Naive thymus-derived CD4-positive, alpha-beta T cell (primary cell): ENCODE data around the gene S100A2. TPM values are rescaled to one million over a fixed set of nuclear protein-coding genes. Genes with fewer than 3 reads are reported as not detected.

ENCODE experiments used
- ATAC-seq: fragments of 150-1000 bp; cut with Tn5 transposase; 2 replicates; pipeline ENCODE4 v1.10.0; 2021; ENCODE audit warnings: mild to moderate bottlenecking, moderate library complexity
- CTCF ChIA-PET: fragments of 350-600 bp; sonication (Branson Sonifier 250); formaldehyde crosslinking; loops from one replicate; lab custom pipeline; 2021; ENCODE audit warnings: antibody characterized with exemption; lab: Charles Lee
- POLR2A ChIA-PET: fragments of 350-600 bp; sonication (Branson Sonifier 250); formaldehyde crosslinking; loops from one replicate; lab custom pipeline; 2021; ENCODE audit warnings: antibody characterized with exemption, inconsistent platforms; lab: Charles Lee
- DNase-seq, 9 donors: peaks; one replicate each; pipeline versions ENCODE4 v3.0.0 to v3.0.0-alpha.2; 2020 to 2022; ENCODE audit warnings: mixed read lengths in 1 of 9
- H3K27ac ChIP-seq: one replicate; pipeline ENCODE4 v1.7.0; 2013; ENCODE audit warnings: mild to moderate bottlenecking, low read depth, low read length, moderate library complexity
- H3K27me3 ChIP-seq, 2 donors: one replicate each; pipeline ENCODE4 v1.7.0; 2013; ENCODE audit warnings: low read length in 2 of 2, mild to moderate bottlenecking in 2 of 2, moderate library complexity in 2 of 2; ENCODE audit not compliant: control insufficient read depth in 2 of 2, insufficient read depth in 2 of 2
- H3K36me3 ChIP-seq, 3 experiments: 1 replicate in 2 of 3; 2 replicates in 1 of 3; pipeline ENCODE4 v1.7.0; 2013; ENCODE audit warnings: low read length in 3 of 3, mild to moderate bottlenecking in 3 of 3, moderate library complexity in 1 of 3; ENCODE audit not compliant: insufficient read depth in 3 of 3, control insufficient read depth in 2 of 3
- H3K4me1 ChIP-seq, 2 donors: one replicate each; pipeline ENCODE4 v1.7.0; 2013; ENCODE audit warnings: low read length in 2 of 2, mild to moderate bottlenecking in 2 of 2, moderate library complexity in 1 of 2; ENCODE audit not compliant: control insufficient read depth in 2 of 2, insufficient read depth in 2 of 2
- H3K4me3 ChIP-seq: 2 replicates; pipeline ENCODE4 v1.7.0; 2013; ENCODE audit warnings: mild to moderate bottlenecking, low read length
- H3K9me3 ChIP-seq, 3 experiments: 1 replicate in 2 of 3; 2 replicates in 1 of 3; pipeline ENCODE4 v1.7.0; 2013; ENCODE audit warnings: low read length in 3 of 3; ENCODE audit not compliant: control insufficient read depth in 2 of 3
- H3K27ac Mint-ChIP-seq, 9 donors: one replicate each; pipeline ENCODE4 v1.8.0; 2020 to 2022; ENCODE audit warnings: mixed read lengths in 9 of 9, mild to moderate bottlenecking in 8 of 9, moderate library complexity in 5 of 9, inconsistent platforms in 2 of 9
- H3K27me3 Mint-ChIP-seq, 5 donors: one replicate each; pipeline ENCODE4 v1.8.0; 2021 to 2022; ENCODE audit warnings: mixed read lengths in 5 of 5, mild to moderate bottlenecking in 1 of 5
- H3K36me3 Mint-ChIP-seq, 5 donors: one replicate each; pipeline ENCODE4 v1.8.0; 2020 to 2022; ENCODE audit warnings: mixed read lengths in 5 of 5, mild to moderate bottlenecking in 3 of 5, inconsistent platforms in 1 of 5
- H3K4me1 Mint-ChIP-seq, 7 donors: one replicate each; pipeline ENCODE4 v1.8.0; 2020 to 2022; ENCODE audit warnings: mixed read lengths in 7 of 7, mild to moderate bottlenecking in 3 of 7, inconsistent platforms in 1 of 7
- H3K4me3 Mint-ChIP-seq, 10 donors: one replicate each; pipeline ENCODE4 v1.8.0; 2020 to 2022; ENCODE audit warnings: mild to moderate bottlenecking in 10 of 10, mixed read lengths in 10 of 10, moderate library complexity in 6 of 10, inconsistent platforms in 2 of 10
- H3K9me3 Mint-ChIP-seq, 11 donors: one replicate each; pipeline ENCODE4 v1.8.0; 2020 to 2022; ENCODE audit warnings: mixed read lengths in 11 of 11, mild to moderate bottlenecking in 4 of 11, inconsistent platforms in 1 of 11, moderate library complexity in 1 of 11
- intact Hi-C, 2 donors: fragments of 100-400 bp; cut with micrococcal nuclease; formaldehyde crosslinking; loops; one replicate each; pipeline ENCODE4 v1.15.1; 2023
- polyA plus RNA-seq, 2 donors: library from polyadenylated mRNA; unstranded; fragments of 300-500 nt; fragmentation: Illumina TruSeq; gene quantifications; one replicate each; pipeline ENCODE4 v1.2.3, GENCODE V29; 2021
- total RNA-seq, 6 experiments: library from RNA in 5 of 6; stranded (reverse) in 5 of 6; gene quantifications; 1 replicate in 5 of 6; 2 replicates in 1 of 6; pipeline ENCODE4 v1.2.3 and lab custom pipeline; 2021 to 2026

The S100A2 gene
- total and polyA plus RNA-seq, 7 experiments from 2014 or later: 1.1 TPM; not detected in 6

DNA sequence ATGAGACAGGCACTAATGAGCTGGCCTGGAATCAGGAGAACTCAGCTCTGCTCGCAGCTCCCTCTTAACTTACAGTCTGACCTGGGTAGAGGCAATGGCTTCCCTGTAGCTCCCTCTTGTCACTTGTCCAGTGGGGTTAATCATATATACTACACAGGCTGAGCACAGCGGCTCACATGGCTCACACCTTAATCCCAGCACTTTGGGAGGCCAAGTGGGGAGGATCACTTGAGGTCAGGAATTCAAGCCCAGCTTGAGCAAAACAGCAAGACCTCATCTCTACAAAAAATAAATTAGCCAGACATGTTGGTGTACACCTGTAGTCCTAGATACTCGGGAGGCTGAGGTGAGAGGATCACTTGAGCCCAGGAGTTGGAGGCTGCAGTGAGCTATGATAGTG lies 34.0 kb downstream of the S100A2 start:
- Mint-ChIP-seq H3K27me3 (no peaks in the 10 kb centered on the region), H3K4me3 (peak overlapping the region in 4 of 10 donors; percentile 29 to 96 (median 32)), H3K36me3 (peaks cover 0 to 24% (median 0%) of the 10 kb centered on the region in 5 donors), H3K9me3 (no peaks in the 10 kb centered on the region), H3K27ac (peak overlapping the region; percentile 57 to 99 (median 94)), H3K4me1 (peaks cover 44 to 64% (median 53%) of the 10 kb centered on the region in 7 donors)
- DNase-seq: no peak
- peaks cover 0 to 3% (median 0%) of the 10 kb centered on the region in 3 experiments for H3K36me3 ChIP-seq
- POLR2A ChIA-PET: interaction anchor here (0.9 to 7.3 kb wide), 10 partner anchors 11 to 102 kb away, joined by 3 to 268 read pairs (median 8); partner anchors contain the start of genes CHTOP, S100A2, S100A4 and S100A5
- intact Hi-C loops: loop anchor here (2.0 to 10.0 kb wide), 6 partner anchors 15 to 463 kb away; partner anchors contain the start of genes CHTOP (in 1 of the 2), CREB3L4 (in 1 of the 2), ILF2 (in 1 of the 2) and RPS27 (in 1 of the 2)
- H3K4me1 ChIP-seq: peaks cover 47 to 52% of the 10 kb centered on the region in 2 donors
- H3K4me3 ChIP-seq: no peak overlapping the region
- H3K9me3 ChIP-seq: no peaks in the 10 kb centered on the region
- no peaks in the 10 kb centered on the region for H3K27me3 ChIP-seq
- no peak for ATAC-seq
- CTCF ChIA-PET: interaction anchor here (0.6 to 6.1 kb wide), 14 partner anchors 9 to 179 kb away, joined by 3 to 139 read pairs (median 4); partner anchors contain the start of genes S100A2, S100A4 and S100A5
- peak overlapping the region; percentile 30 for H3K27ac ChIP-seq

- POLR2A ChIA-PET: interaction anchor here (1.1 to 1.4 kb wide), 2 partner anchors 8 to 13 kb away, joined by 3 read pairs; partner anchors contain the start of genes S100A5 and S100A6
- intact Hi-C loops: no loop called here
- no peaks in the 10 kb centered on the region for H3K36me3 ChIP-seq
- Mint-ChIP-seq H3K4me3 (no peak overlapping the region), H3K4me1 (peaks cover 14 to 31% (median 20%) of the 10 kb centered on the region in 7 donors), H3K36me3 (peaks cover 0 to 6% (median 0%) of the 10 kb centered on the region in 5 donors), H3K27ac (no peak overlapping the region), H3K27me3 (no peaks in the 10 kb centered on the region), H3K9me3 (no peaks in the 10 kb centered on the region)
- no peak overlapping the region for H3K27ac ChIP-seq
- CTCF ChIA-PET: interaction anchor here (1.0 kb wide), 1 partner anchor 40 kb away, joined by 4 read pairs; no protein-coding TSS in a partner anchor
- no peaks in the 10 kb centered on the region for H3K9me3 ChIP-seq
- DNase-seq (no peak), ATAC-seq (no peak)
- H3K27me3 ChIP-seq: no peaks in the 10 kb centered on the region
- H3K4me3 ChIP-seq: no peak overlapping the region
- H3K4me1 ChIP-seq: peaks cover 15 to 20% of the 10 kb centered on the region in 2 donors
These were observed 38.0 kb downstream of the S100A2 start for GRCh38 chr1:153527683-153528040.

GRCh38 chr1:153527023-153527682 lies 38.5 kb downstream of the S100A2 start:
- Mint-ChIP-seq H3K27ac (no peak overlapping the region), H3K36me3 (peaks cover 0 to 6% (median 0%) of the 10 kb centered on the region in 5 donors), H3K9me3 (no peaks in the 10 kb centered on the region), H3K4me1 (peaks cover 9 to 31% (median 18%) of the 10 kb centered on the region in 7 donors), H3K4me3 (no peak overlapping the region), H3K27me3 (no peaks in the 10 kb centered on the region)
- Histone ChIP-seq H3K36me3 (no peaks in the 10 kb centered on the region), H3K27me3 (no peaks in the 10 kb centered on the region), H3K4me3 (no peak overlapping the region), H3K4me1 (peaks cover 10 to 15% of the 10 kb centered on the region in 2 donors), H3K9me3 (no peaks in the 10 kb centered on the region), H3K27ac (no peak overlapping the region)
- intact Hi-C loops: no loop called here
- DNase-seq (no peak), ATAC-seq (no peak)
- CTCF ChIA-PET: interaction anchor here (1.0 kb wide), 1 partner anchor 41 kb away, joined by 4 read pairs; no protein-coding TSS in a partner anchor
- POLR2A ChIA-PET: interaction anchor here (1.4 kb wide), 1 partner anchor 8 kb away, joined by 3 read pairs; the partner anchor contains the start of gene S100A6

DNA sequence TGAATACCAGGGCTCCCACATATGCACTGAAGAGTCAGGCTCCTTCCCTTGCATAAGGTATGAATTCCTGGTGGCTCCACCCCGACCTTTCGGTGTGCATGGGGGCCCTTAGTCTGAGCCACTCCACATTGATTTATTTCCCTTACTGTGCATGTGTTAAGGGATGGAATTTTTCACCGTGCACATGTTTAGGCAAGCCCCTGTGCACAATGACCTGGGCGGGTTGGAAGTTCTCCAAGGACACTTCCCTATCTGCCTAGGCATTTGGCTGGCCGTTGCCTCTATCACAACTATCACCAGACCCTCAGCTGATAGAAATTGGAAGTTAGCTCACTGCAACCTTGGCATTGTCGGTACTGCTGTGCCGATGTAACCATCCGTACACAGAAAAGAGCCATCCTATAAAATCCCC lies 39.5 kb downstream of the S100A2 start:
- intact Hi-C loops: no loop called here

GRCh38 chr1:153525088-153525728 lies 40.4 kb downstream of the S100A2 start:
- intact Hi-C loops: no loop called here
- DNase-seq: no peak
- H3K36me3 ChIP-seq: no peaks in the 10 kb centered on the region
- H3K27me3 ChIP-seq: no peaks in the 10 kb centered on the region
- H3K27me3 Mint-ChIP-seq: no peaks in the 10 kb centered on the region
- H3K9me3 Mint-ChIP-seq: no peaks in the 10 kb centered on the region
- H3K36me3 Mint-ChIP-seq: peaks cover 0 to 3% (median 0%) of the 10 kb centered on the region in 5 donors
- no peak overlapping the region for H3K4me3 Mint-ChIP-seq
- H3K4me1 Mint-ChIP-seq: peaks cover 0 to 15% (median 8%) of the 10 kb centered on the region in 7 donors
- no peaks in the 10 kb centered on the region for H3K9me3 ChIP-seq
- ChIA-PET CTCF (interaction anchor here (0.6 to 1.4 kb wide), 5 partner anchors 8 to 223 kb away, joined by 3 to 5 read pairs (median 3); no protein-coding TSS in a partner anchor), POLR2A (interaction anchor here (0.5 to 1.6 kb wide), 3 partner anchors 16 to 452 kb away, joined by 3 to 5 read pairs (median 3); partner anchors contain the start of genes JTB, S100A4 and S100A5)
- H3K4me1 ChIP-seq: no peaks in the 10 kb centered on the region
- no peak for ATAC-seq
- H3K27ac Mint-ChIP-seq: peak overlapping the region in 1 of 9 donors; percentile 33
- H3K4me3 ChIP-seq: no peak overlapping the region
- H3K27ac ChIP-seq: no peak overlapping the region

More for the DNA sequence above, 39.5 kb downstream of the S100A2 start:
- Histone ChIP-seq H3K9me3 (no peaks in the 10 kb centered on the region), H3K27ac (no peak overlapping the region), H3K4me1 (peaks cover 0 to 5% of the 10 kb centered on the region in 2 donors), H3K27me3 (no peaks in the 10 kb centered on the region), H3K4me3 (no peak overlapping the region), H3K36me3 (no peaks in the 10 kb centered on the region)
- H3K27me3 Mint-ChIP-seq: no peaks in the 10 kb centered on the region
- H3K36me3 Mint-ChIP-seq: peaks cover 0 to 6% (median 0%) of the 10 kb centered on the region in 5 donors
- ChIA-PET POLR2A (interaction anchor here (1.4 to 1.6 kb wide), 2 partner anchors 9 to 20 kb away, joined by 3 to 5 read pairs; partner anchors contain the start of genes S100A4 and S100A6), CTCF (interaction anchor here (0.6 to 1.3 kb wide), 5 partner anchors 9 to 675 kb away, joined by 3 to 4 read pairs (median 3); no protein-coding TSS in a partner anchor)
- no peak for ATAC-seq
- peak overlapping the region in 3 of 9 donors; percentile 13 to 29 (median 26) for H3K27ac Mint-ChIP-seq
- DNase-seq: no peak
- H3K4me1 Mint-ChIP-seq: peaks cover 2 to 20% (median 9%) of the 10 kb centered on the region in 7 donors
- no peaks in the 10 kb centered on the region for H3K9me3 Mint-ChIP-seq
- H3K4me3 Mint-ChIP-seq: no peak overlapping the region
